NCI-H748 (cell line): Measurements from ENCODE around the gene SELPLG.
"Not testable (repeated sequence)": the region's sequence is repeated elsewhere in the genome, so short reads cannot be mapped to it uniquely, and the experiment has no call there.

Experiments used
- DNase-seq: peaks from one replicate; lab custom pipeline; 2025; ENCODE audit not compliant: unreplicated experiment; lab: John Stamatoyannopoulos, UW

Gene SELPLG

GRCh38 chr12:108592033-108592909, 41.4 kb downstream of the SELPLG start:
- no peak for DNase-seq

DNA sequence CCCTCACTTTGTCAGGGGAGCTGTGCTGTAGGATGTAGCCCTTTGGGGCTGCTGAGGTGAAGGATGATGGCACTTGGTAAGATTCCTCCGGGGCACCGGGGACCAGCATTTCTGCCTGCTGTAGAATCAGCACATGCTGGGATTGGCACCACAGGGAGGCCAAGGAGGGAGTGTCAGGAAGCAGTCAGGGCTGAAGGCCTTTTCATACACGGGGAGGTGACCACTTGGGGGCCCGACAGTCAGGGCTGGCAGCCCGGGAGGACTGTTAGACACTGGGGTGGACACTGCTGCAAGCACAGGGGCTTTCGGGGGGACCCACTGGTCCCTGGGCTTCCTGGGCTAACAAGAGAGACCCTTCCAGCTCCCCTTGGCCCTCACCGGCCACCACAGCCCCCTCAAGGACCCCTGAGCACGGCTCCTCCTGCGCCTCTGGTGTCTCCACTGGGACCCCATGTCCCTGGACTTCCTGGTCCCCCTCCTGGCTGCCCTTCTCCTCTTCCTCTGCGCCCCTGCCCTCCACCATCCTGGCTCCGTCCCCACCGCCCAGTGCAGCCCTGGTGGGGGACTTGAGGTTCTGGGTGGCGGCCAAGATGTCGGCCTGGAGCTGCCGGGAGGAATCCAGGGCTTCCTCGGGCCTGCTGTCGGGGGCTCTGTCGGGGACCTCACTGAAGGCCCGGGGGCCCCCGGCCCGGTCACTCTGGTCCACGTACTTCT, 42.3 kb downstream of the SELPLG start:
- no peak for DNase-seq

- not testable (repeated sequence) for DNase-seq
Observed at GRCh38 chr12:108590463-108590862, 43.2 kb downstream of the SELPLG start.

- no peak for DNase-seq
Observed at GRCh38 chr12:108589840-108590229, 43.9 kb downstream of the SELPLG start.

- no peak for DNase-seq
Observed at GRCh38 chr12:108589028-108589839, 44.5 kb downstream of the SELPLG start.

DNA sequence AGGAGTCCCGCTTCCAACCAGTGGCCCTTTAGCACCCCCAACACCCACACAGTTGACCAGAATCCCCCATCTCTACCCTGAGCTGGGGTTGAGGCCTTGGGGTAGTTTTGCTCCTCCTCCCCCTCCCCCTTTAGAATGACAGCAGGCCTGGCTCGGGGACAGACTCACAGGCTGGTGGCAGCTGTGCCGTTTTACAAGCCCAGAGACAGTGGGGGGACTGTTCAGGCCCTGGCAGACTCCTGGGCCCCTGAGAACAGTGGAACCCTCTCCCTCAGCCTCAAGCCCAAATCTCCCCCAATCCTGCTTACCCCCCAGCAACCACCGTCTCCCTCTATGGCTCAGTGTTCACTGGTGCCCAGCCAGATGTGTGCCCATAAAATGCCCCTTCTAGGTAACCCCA, 45.9 kb downstream of the SELPLG start:
- no peak for DNase-seq

DNA sequence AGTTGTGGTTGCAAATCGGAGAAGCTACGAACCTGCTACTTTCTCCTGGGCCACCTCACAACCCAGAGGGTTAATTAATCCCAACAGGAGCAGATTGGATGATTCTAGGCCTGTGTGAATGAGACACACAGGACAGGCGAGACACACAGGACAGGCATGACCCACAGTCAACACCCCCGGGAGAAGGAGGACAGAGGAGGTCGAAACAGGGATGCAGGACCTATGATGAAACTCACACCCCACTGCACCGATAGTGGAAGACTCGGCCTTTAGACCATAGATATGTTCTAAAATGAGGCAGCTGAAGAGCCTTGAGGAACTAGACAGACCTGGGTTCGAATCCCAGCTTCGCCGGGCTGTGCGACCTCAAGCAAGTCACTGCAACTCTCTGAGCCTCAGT, 47.4 kb downstream of the SELPLG start:
- DNase-seq = no peak

GRCh38 chr12:108585864-108586263, 47.8 kb downstream of the SELPLG start:
- no peak for DNase-seq

- no peak for DNase-seq
Observed at GRCh38 chr12:108584456-108585065, 49.1 kb downstream of the SELPLG start.

- DNase-seq = no peak
Observed at GRCh38 chr12:108583991-108584390, 49.7 kb downstream of the SELPLG start.

GRCh38 chr12:108582978-108583770, 50.5 kb downstream of the SELPLG start:
- no peak for DNase-seq

GRCh38 chr12:108582509-108582908, 51.2 kb downstream of the SELPLG start:
- no peak for DNase-seq

DNA sequence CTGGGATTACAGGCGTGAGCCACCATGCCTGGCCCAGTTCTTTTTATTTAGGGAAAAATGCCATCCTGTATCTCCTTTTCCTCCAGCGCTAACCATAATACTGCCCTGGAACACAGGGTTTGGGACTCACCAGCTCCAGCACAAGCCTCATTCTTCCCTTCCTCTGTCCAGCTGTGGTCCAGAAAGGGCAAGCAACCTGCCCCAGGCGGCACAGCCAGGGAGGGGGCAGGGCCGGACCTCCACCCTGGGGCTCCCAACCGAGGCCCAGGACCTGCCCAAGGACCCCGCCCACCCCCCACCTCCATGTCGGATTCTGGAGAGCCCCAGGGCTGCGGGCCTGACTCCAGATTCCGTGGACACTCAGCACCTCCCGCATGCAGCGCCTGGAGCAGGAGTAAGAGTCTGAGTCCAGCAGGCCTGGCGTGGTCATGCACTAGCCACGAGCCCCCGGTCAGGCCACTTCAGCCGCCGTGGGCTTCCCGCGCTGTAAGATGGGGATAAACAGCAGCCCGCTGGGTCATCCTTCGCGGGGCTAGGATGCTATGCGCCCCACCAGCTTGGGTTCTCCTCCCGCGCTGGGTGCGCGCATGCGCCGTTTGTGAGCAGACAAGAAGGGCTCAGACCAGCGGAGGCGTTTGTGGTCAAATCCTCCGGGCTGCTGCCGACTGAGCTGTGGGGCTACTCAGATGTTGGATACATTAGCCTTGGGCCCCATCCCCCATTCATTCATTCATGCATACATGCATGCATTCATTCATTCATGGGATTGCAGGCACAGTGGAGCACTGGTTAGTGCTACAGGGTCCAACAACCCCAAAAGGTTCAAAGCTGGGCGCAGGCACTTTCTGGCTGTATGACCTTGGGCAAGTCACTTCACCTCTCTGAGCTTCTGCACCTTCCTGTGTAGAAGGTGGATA, 52.1 kb downstream of the SELPLG start:
- DNase-seq = no peak

GRCh38 chr12:108580531-108580930, 53.2 kb downstream of the SELPLG start:
- DNase-seq = no peak

- no peak for DNase-seq
Observed at GRCh38 chr12:108578813-108579212, 54.9 kb downstream of the SELPLG start.

- no peak for DNase-seq
Observed at GRCh38 chr12:108578264-108578663, 55.4 kb downstream of the SELPLG start.

DNA sequence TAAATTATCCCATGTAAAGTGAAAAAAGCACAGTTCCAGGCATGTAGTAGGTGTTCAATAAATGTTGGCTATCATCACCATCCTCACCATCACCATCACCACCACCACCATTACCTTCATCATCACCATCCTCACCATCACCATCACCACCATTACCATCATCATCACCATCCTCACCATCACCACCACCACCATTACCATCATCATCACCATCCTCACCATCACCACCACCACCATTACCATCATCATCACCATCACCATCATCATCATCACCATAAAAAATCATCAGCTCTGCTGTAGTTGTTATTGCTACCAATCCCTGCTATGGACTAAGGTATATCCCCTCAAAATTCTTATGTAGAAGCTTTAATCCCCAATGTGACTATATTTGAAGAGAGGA, 56.2 kb downstream of the SELPLG start:
- no peak for DNase-seq

DNA sequence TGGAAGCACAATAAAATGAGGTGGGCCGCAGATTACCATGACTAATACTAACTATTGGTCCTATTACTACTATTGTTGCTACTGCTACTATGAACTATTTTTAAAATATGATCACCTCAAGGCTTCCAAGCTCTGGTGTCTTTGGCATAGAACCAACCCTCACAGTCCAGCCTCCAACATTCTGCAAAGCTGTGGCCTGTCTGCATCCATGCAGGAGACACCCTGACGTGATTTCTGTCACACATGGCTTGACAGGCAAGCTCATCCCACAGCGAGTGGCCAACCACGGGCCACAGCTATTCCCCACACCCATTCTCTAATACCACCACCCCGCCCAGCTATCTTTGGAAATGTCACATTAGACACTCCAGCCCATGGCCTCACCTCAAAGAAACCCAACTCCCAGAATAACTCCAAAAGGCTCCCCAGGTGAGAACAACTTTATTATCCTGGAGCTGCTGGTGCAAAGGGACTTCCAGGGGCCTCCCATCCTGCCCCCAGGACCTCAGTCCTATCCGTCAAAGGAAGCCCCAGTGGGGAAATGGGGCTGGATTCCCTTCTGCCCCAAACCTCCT, 56.9 kb downstream of the SELPLG start:
- no peak for DNase-seq
